Astrocyte (in vitro differentiated cells and primary cell): ENCODE results near the gene ANKRA2. TPM values are rescaled to one million over a fixed set of nuclear protein-coding genes. Genes with fewer than 3 reads are reported as not detected.

ENCODE experiments used
- DNase-seq: peaks from one replicate; pipeline ENCODE4 v3.0.0-alpha.2; 2010; ENCODE audit warnings: low read depth
- FAIRE-seq: peaks from 2 replicates; lab custom pipeline; 2011; peaks lifted over from hg19 to GRCh38; lab: Jason Lieb, UNC
- H2AFZ ChIP-seq: 2 replicates; pipeline ENCODE4 v1.6.0; 2012; ENCODE audit warnings: low read depth, low read length, inconsistent platforms
- H3K27ac ChIP-seq: 2 replicates; pipeline ENCODE4 v1.5.1; 2011; ENCODE audit warnings: low read depth, low read length, inconsistent platforms
- H3K27me3 ChIP-seq: 2 replicates; pipeline ENCODE4 v1.6.0; 2011; ENCODE audit warnings: low read length, inconsistent platforms; ENCODE audit not compliant: insufficient read depth
- H3K36me3 ChIP-seq: 2 replicates; pipeline ENCODE4 v1.5.1; 2011; ENCODE audit warnings: low read length, inconsistent platforms; ENCODE audit not compliant: insufficient read depth
- H3K4me1 ChIP-seq: 2 replicates; pipeline ENCODE4 v1.5.1; 2011; ENCODE audit warnings: low read length, inconsistent platforms; ENCODE audit not compliant: insufficient read depth
- H3K4me2 ChIP-seq: 2 replicates; pipeline ENCODE4 v1.6.0; 2012; ENCODE audit warnings: low read length, inconsistent platforms
- H3K4me3 ChIP-seq: 2 replicates; pipeline ENCODE4 v1.5.1; 2011; ENCODE audit warnings: low read depth, mild to moderate bottlenecking, low read length, inconsistent platforms; ENCODE audit not compliant: insufficient read depth
- H3K79me2 ChIP-seq: 2 replicates; pipeline ENCODE4 v1.6.0; 2012; ENCODE audit warnings: mild to moderate bottlenecking, low read length, inconsistent platforms; ENCODE audit not compliant: insufficient read depth
- H3K9ac ChIP-seq: 2 replicates; pipeline ENCODE4 v1.6.0; 2012; ENCODE audit warnings: mild to moderate bottlenecking, low read length, inconsistent platforms
- H3K9me3 ChIP-seq: 2 replicates; pipeline ENCODE4 v1.5.1; 2012; ENCODE audit warnings: low read depth, mild to moderate bottlenecking, low read length, inconsistent platforms; ENCODE audit not compliant: insufficient read depth
- H4K20me1 ChIP-seq: 2 replicates; pipeline ENCODE4 v1.6.0; 2012; ENCODE audit warnings: low read length, inconsistent platforms; ENCODE audit not compliant: insufficient read depth
- H3K27ac Mint-ChIP-seq: one replicate; pipeline ENCODE4 v1.8.0; 2021; ENCODE audit warnings: mild to moderate bottlenecking, mixed read lengths; ENCODE audit not compliant: unreplicated experiment
- H3K27me3 Mint-ChIP-seq: one replicate; pipeline ENCODE4 v1.8.0; 2021; ENCODE audit warnings: low read depth, mixed read lengths; ENCODE audit not compliant: unreplicated experiment
- H3K36me3 Mint-ChIP-seq: one replicate; pipeline ENCODE4 v1.8.0; 2021; ENCODE audit warnings: low read depth, mixed read lengths; ENCODE audit not compliant: unreplicated experiment
- H3K4me1 Mint-ChIP-seq: one replicate; pipeline ENCODE4 v1.8.0; 2021; ENCODE audit warnings: low read depth, mixed read lengths; ENCODE audit not compliant: unreplicated experiment
- H3K4me3 Mint-ChIP-seq: one replicate; pipeline ENCODE4 v1.8.0; 2021; ENCODE audit warnings: mild to moderate bottlenecking, moderate library complexity, mixed read lengths; ENCODE audit not compliant: unreplicated experiment
- H3K9me3 Mint-ChIP-seq: one replicate; pipeline ENCODE4 v1.8.0; 2021; ENCODE audit warnings: mild to moderate bottlenecking, mixed read lengths; ENCODE audit not compliant: unreplicated experiment
- EZH2 ChIP-seq: IDR thresholded peaks from 2 replicates; pipeline ENCODE4 v1.6.1; 2012; ENCODE audit warnings: mild to moderate bottlenecking, low read length, inconsistent platforms; ENCODE audit not compliant: insufficient read depth
- total RNA-seq: library from RNA; stranded (reverse); gene quantifications from 2 replicates; pipeline ENCODE4 v1.2.1, GENCODE V29; 2021
- TF ChIP-seq, protein P1 (sequence below): IDR thresholded peaks from 2 replicates; pipeline ENCODE4 v1.5.1; 2011; ENCODE audit warnings: low read depth, mild to moderate bottlenecking, inconsistent platforms, low read length, moderate library complexity; ENCODE audit not compliant: insufficient read depth

Gene ANKRA2
- total RNA-seq, 1 donor from 2014 or later, result 12.7 TPM

DNA sequence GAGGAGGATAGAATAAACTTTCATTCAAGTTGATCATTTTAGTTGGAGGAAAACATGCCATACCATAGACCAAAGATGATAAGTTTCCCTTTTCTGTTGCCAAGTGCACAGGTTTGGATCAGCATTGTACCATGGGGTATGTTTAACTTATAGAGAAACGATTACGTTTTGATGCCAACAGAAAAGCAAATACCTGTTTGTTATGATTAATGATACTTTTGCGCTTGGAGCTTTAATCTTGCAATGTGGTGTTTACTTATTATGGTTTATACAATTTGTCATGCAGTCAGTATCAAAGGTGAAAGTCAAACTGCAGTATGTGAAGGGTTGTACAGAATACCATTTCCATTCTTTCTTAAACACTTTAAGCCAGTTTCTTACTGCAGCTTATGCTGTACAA, 47.4 kb upstream of the ANKRA2 start:
- Histone ChIP-seq H3K4me3 (no peak overlapping the region), H3K27ac (no peak overlapping the region)
- no peak for FAIRE-seq

DNA sequence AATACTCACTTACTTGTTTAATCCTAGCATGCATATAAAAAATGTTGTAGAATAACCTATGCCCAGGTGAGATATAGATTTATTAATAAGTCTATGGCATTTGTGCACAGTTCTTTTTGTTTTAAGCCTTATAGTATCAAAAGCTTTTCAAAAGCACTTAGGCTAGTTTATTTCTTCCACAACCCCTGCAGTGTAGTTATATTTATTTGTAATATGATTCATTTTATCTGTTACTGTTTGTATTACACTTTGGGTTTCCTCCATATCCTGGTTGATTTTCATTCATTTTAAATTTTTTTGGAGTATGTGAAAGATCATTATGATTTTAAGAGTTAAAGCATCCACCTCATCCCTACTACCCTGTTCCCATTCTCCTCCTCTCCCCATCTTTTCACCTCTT, 41.8 kb upstream of the ANKRA2 start:
- TF ChIP-seq, protein P1, sequence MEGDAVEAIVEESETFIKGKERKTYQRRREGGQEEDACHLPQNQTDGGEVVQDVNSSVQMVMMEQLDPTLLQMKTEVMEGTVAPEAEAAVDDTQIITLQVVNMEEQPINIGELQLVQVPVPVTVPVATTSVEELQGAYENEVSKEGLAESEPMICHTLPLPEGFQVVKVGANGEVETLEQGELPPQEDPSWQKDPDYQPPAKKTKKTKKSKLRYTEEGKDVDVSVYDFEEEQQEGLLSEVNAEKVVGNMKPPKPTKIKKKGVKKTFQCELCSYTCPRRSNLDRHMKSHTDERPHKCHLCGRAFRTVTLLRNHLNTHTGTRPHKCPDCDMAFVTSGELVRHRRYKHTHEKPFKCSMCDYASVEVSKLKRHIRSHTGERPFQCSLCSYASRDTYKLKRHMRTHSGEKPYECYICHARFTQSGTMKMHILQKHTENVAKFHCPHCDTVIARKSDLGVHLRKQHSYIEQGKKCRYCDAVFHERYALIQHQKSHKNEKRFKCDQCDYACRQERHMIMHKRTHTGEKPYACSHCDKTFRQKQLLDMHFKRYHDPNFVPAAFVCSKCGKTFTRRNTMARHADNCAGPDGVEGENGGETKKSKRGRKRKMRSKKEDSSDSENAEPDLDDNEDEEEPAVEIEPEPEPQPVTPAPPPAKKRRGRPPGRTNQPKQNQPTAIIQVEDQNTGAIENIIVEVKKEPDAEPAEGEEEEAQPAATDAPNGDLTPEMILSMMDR, result no peak
- TF ChIP-seq EZH2, result no peak
- H3K27ac ChIP-seq, result no peak overlapping the region
- Mint-ChIP-seq H3K9me3 (no peaks in the 10 kb centered on the region), H3K4me1 (peaks cover 6% of the 10 kb centered on the region), H3K27ac (no peak overlapping the region), H3K4me3 (no peak overlapping the region), H3K36me3 (no peaks in the 10 kb centered on the region), H3K27me3 (no peaks in the 10 kb centered on the region)
- H3K4me2 ChIP-seq, result no peak overlapping the region
- H3K36me3 ChIP-seq, result no peaks in the 10 kb centered on the region
- H4K20me1 ChIP-seq, result no peaks in the 10 kb centered on the region
- no peak overlapping the region for H2AFZ ChIP-seq
- H3K9ac ChIP-seq, result no peak overlapping the region
- H3K27me3 ChIP-seq, result no peaks in the 10 kb centered on the region
- FAIRE-seq, result no peak
- no peaks in the 10 kb centered on the region for H3K79me2 ChIP-seq
- DNase-seq, result no peak
- peaks cover 9% of the 10 kb centered on the region for H3K4me1 ChIP-seq
- H3K4me3 ChIP-seq, result no peak overlapping the region
- H3K9me3 ChIP-seq, result no peaks in the 10 kb centered on the region

More for the DNA sequence above, 47.4 kb upstream of the ANKRA2 start:
- H3K27me3 Mint-ChIP-seq, result no peaks in the 10 kb centered on the region
- H3K4me1 Mint-ChIP-seq, result peaks cover 6% of the 10 kb centered on the region
- Histone ChIP-seq H3K27me3 (no peaks in the 10 kb centered on the region), H3K9ac (no peak overlapping the region), H3K9me3 (no peaks in the 10 kb centered on the region), H3K36me3 (no peaks in the 10 kb centered on the region), H3K79me2 (no peaks in the 10 kb centered on the region), H3K4me1 (no peaks in the 10 kb centered on the region), H2AFZ (no peak overlapping the region), H3K4me2 (no peak overlapping the region), H4K20me1 (no peaks in the 10 kb centered on the region)
- no peak overlapping the region for H3K27ac Mint-ChIP-seq
- H3K4me3 Mint-ChIP-seq, result no peak overlapping the region
- no peak for DNase-seq
- H3K9me3 Mint-ChIP-seq, result peaks cover 3% of the 10 kb centered on the region
- no peaks in the 10 kb centered on the region for H3K36me3 Mint-ChIP-seq
- TF ChIP-seq EZH2, result no peak
- TF ChIP-seq, protein P1, result no peak

DNA sequence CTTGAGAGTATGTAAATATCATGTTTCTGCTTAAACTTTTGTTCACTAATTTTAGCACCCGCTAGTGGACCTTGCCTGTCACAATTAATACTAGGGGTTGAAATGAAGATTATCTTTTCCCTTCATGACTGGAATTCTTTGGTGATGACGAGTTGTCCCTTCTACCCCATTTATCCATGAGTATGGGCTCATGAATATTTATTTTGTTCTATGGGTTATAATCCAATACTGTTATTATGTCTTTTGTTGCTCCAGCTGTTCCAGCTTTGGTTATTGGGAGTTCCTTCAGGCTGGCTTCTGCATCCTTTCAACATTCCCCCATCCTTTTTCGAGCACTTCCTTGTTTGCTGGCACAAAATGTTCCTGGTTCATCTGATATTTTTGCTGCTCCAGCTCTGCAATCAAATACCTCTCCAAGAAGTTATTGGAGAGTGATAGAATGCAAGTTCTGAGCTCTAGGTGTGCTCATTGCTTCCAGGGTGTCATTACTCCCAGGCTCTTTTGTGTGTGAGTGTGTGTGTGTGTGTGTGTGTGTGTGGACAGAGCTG, 40.8 kb upstream of the ANKRA2 start:
- Mint-ChIP-seq H3K4me3 (no peak overlapping the region), H3K27ac (no peak overlapping the region), H3K36me3 (no peaks in the 10 kb centered on the region), H3K9me3 (no peaks in the 10 kb centered on the region), H3K27me3 (no peaks in the 10 kb centered on the region), H3K4me1 (peaks cover 6% of the 10 kb centered on the region)
- Histone ChIP-seq H3K4me1 (peaks cover 9% of the 10 kb centered on the region), H3K9me3 (no peaks in the 10 kb centered on the region), H3K27me3 (no peaks in the 10 kb centered on the region), H3K27ac (no peak overlapping the region), H3K4me2 (peak overlapping the region; percentile 28), H3K79me2 (no peaks in the 10 kb centered on the region), H4K20me1 (no peaks in the 10 kb centered on the region), H3K36me3 (no peaks in the 10 kb centered on the region), H3K4me3 (no peak overlapping the region), H3K9ac (no peak overlapping the region), H2AFZ (no peak overlapping the region)
- TF ChIP-seq, protein P1, result no peak
- TF ChIP-seq EZH2, result no peak
- DNase-seq (peak; percentile 5), FAIRE-seq (no peak)
